PC-9 (cell line): ENCODE measurements around the gene PIEZO2. TPM values are rescaled to one million over a fixed set of nuclear protein-coding genes. Genes with fewer than 3 reads are reported as not detected.

Experiments
- BruUV-seq: library from RNA; stranded (reverse); fragments of 400-500 nt; replicated peaks from 2 replicates; lab custom pipeline; 2021; lab: Mats Ljungman, UMichigan
- CTCF ChIA-PET: fragments of 300-600 bp; sonication (Branson Sonifier 250); formaldehyde crosslinking; loops from one replicate; lab custom pipeline; 2022; ENCODE audit warnings: antibody characterized with exemption; lab: Charles Lee
- POLR2A ChIA-PET: fragments of 300-600 bp; sonication (Branson Sonifier 250); formaldehyde crosslinking; loops from one replicate; lab custom pipeline; 2022; ENCODE audit warnings: antibody characterized with exemption; ENCODE audit not compliant: unreplicated experiment; lab: Charles Lee
- DNase-seq, 2 experiments: peaks; one replicate each; pipeline versions ENCODE4 v3.0.0 to v3.0.0-alpha.2; 2015 to 2022; ENCODE audit warnings: mixed read lengths in 1 of 2
- H2AFZ ChIP-seq: fragments of 200-600 bp; sonication (generic); 2 replicates; pipeline ENCODE4 v1.8.1; 2017; ENCODE audit warnings: antibody characterized with exemption
- H3F3A ChIP-seq: fragments of 200-600 bp; sonication (generic); 2 replicates; pipeline ENCODE4 v1.8.1; 2017; ENCODE audit warnings: antibody characterized with exemption, mild to moderate bottlenecking, low read depth; ENCODE audit not compliant: insufficient read depth
- H3K27ac ChIP-seq: fragments of 200-600 bp; sonication (generic); 2 replicates; pipeline ENCODE4 v1.6.1; 2016; ENCODE audit warnings: mixed run types
- H3K27me3 ChIP-seq: fragments of 200-600 bp; sonication (generic); 2 replicates; pipeline ENCODE4 v1.6.1; 2016; ENCODE audit warnings: low read depth, mixed run types; ENCODE audit not compliant: insufficient read depth
- H3K36me3 ChIP-seq: fragments of 200-600 bp; sonication (generic); 2 replicates; pipeline ENCODE4 v1.6.1; 2016; ENCODE audit warnings: low read depth, mixed run types
- H3K4me1 ChIP-seq: fragments of 200-600 bp; sonication (generic); replicated peaks from 2 replicates; pipeline ENCODE4 v1.6.1; 2016; ENCODE audit warnings: mixed run types; ENCODE audit not compliant: insufficient read depth
- H3K4me2 ChIP-seq: fragments of 200-600 bp; sonication (generic); 2 replicates; pipeline ENCODE4 v1.6.1; 2017; ENCODE audit warnings: mixed run types
- H3K4me3 ChIP-seq: fragments of 200-600 bp; sonication (generic); 2 replicates; pipeline ENCODE4 v1.6.1; 2016; ENCODE audit warnings: mixed run types
- H3K79me2 ChIP-seq: fragments of 200-600 bp; sonication (generic); 2 replicates; pipeline ENCODE4 v1.6.1; 2017; ENCODE audit warnings: low read depth, mixed run types
- H3K9me2 ChIP-seq: fragments of 200-600 bp; sonication (generic); 2 replicates; pipeline ENCODE4 v1.8.1; 2017; ENCODE audit warnings: mild to moderate bottlenecking; ENCODE audit not compliant: insufficient read depth
- H3K9me3 ChIP-seq: fragments of 200-600 bp; sonication (generic); 2 replicates; pipeline ENCODE4 v1.8.1; 2016; ENCODE audit warnings: low read depth; ENCODE audit not compliant: insufficient read depth
- H4K20me1 ChIP-seq: fragments of 200-600 bp; sonication (generic); 2 replicates; pipeline ENCODE4 v1.8.1; 2017; ENCODE audit not compliant: insufficient read depth
- EZH2 ChIP-seq: fragments of 200-600 bp; sonication (generic); IDR thresholded peaks from 2 replicates; pipeline ENCODE4 v1.8.0; 2017; ENCODE audit warnings: antibody characterized with exemption, low read depth
- intact Hi-C: fragments of 100-400 bp; cut with micrococcal nuclease; formaldehyde crosslinking; loops from one replicate; pipeline ENCODE4 v1.10.0; 2022; ENCODE audit not compliant: unreplicated experiment
- total RNA-seq: library from RNA; stranded (reverse); gene quantifications from 2 replicates; pipeline ENCODE4 v1.2.3, GENCODE V29; 2021
- TF ChIP-seq, protein P1 (sequence below): fragments of 200-600 bp; sonication (generic); conservative IDR thresholded peaks from 2 replicates; pipeline ENCODE4 v1.6.1; 2017; ENCODE audit warnings: mixed run types, antibody characterized with exemption, mild to moderate bottlenecking, moderate library complexity

PIEZO2 gene
- total RNA-seq, 1 experiment from 2014 or later, result not detected

DNA sequence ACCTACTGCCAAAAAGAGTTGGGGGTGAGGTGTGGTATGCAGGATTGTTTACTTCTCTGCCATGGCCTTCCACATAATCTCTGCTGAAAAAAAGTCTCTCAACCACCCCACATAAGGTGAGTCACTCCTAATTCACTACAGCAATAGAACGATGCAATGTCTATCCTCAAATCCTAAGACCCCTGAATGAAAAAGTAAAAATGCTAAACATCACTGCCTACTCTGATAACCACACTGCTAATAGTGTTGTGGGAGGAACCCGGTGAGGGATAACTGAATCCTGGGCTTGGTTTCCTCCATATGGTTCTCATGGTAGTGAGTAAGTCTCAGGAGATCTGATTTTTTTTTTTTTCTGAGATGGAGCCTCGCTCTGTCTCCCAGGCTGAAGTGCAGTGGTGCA lies 252.5 kb downstream of the PIEZO2 start:
- CTCF ChIA-PET, result no interaction called here
- Histone ChIP-seq H2AFZ (no peak overlapping the region), H3F3A (no peaks in the 10 kb centered on the region), H3K27me3 (peaks cover 63% of the 10 kb centered on the region), H3K9me2 (no peaks in the 10 kb centered on the region), H3K4me2 (no peak overlapping the region), H3K79me2 (no peaks in the 10 kb centered on the region), H3K4me1 (no peaks in the 10 kb centered on the region), H3K4me3 (no peak overlapping the region), H4K20me1 (no peaks in the 10 kb centered on the region), H3K36me3 (no peaks in the 10 kb centered on the region), H3K9me3 (no peaks in the 10 kb centered on the region), H3K27ac (no peak overlapping the region)
- DNase-seq, result no peak
- no TSS peak for BruUV-seq
- POLR2A ChIA-PET, result no interaction called here
- intact Hi-C loops, result no loop called here
- TF ChIP-seq EZH2, result no peak
- TF ChIP-seq, protein P1, sequence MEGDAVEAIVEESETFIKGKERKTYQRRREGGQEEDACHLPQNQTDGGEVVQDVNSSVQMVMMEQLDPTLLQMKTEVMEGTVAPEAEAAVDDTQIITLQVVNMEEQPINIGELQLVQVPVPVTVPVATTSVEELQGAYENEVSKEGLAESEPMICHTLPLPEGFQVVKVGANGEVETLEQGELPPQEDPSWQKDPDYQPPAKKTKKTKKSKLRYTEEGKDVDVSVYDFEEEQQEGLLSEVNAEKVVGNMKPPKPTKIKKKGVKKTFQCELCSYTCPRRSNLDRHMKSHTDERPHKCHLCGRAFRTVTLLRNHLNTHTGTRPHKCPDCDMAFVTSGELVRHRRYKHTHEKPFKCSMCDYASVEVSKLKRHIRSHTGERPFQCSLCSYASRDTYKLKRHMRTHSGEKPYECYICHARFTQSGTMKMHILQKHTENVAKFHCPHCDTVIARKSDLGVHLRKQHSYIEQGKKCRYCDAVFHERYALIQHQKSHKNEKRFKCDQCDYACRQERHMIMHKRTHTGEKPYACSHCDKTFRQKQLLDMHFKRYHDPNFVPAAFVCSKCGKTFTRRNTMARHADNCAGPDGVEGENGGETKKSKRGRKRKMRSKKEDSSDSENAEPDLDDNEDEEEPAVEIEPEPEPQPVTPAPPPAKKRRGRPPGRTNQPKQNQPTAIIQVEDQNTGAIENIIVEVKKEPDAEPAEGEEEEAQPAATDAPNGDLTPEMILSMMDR, result no peak

DNA sequence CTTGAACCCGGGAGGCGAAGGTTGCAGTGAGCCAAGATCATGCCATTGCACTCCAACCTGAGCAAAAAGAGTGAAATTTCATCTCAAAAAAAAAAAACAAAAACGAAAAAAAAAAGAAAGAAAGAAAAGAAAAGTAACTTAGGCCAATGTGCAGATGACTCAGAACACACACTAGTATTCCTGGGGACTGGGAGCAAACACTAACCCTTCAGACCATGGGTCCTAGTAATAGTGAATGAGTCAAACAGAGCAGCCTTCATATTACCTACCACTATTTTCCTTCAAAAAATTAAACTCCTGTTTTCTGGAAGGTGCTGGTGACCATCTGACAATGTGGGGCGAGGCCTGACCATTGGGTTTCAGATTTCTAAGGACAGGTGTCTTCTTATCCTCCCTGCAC lies 253.4 kb downstream of the PIEZO2 start:
- no peaks in the 10 kb centered on the region for H3K9me2 ChIP-seq
- H3K9me3 ChIP-seq, result no peaks in the 10 kb centered on the region
- POLR2A ChIA-PET, result no interaction called here
- H3K4me2 ChIP-seq, result no peak overlapping the region
- intact Hi-C loops, result no loop called here
- H3K4me3 ChIP-seq, result no peak overlapping the region
- no TSS peak for BruUV-seq
- H4K20me1 ChIP-seq, result no peaks in the 10 kb centered on the region
- H3K27ac ChIP-seq, result no peak overlapping the region
- no peaks in the 10 kb centered on the region for H3K4me1 ChIP-seq
- H3F3A ChIP-seq, result no peaks in the 10 kb centered on the region
- peaks cover 63% of the 10 kb centered on the region for H3K27me3 ChIP-seq
- H3K36me3 ChIP-seq, result no peaks in the 10 kb centered on the region
- no peaks in the 10 kb centered on the region for H3K79me2 ChIP-seq
- H2AFZ ChIP-seq, result no peak overlapping the region
- TF ChIP-seq, protein P1, result no peak
- TF ChIP-seq EZH2, result no peak
- CTCF ChIA-PET, result no interaction called here
- no peak for DNase-seq

DNA sequence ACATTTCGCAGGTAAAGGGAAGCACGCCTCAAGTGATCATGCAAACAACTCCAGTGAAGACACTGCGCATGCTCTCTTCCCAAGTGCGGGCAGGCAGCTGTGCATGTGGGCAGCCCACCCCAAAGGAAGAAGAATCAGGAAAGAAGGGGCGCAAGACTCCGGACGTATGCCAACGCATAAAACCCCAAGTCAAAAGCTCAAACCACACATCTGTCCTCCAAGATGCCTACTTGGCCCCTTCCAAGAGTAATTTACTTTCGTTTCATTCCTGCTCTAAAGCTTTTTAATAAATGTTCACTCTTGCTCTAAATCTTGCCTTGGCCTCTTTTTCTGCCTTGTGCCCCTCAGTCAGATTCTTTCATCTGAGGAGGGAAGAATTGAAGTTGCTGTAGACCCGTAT lies 254.9 kb downstream of the PIEZO2 start:
- Histone ChIP-seq H4K20me1 (no peaks in the 10 kb centered on the region), H3K36me3 (no peaks in the 10 kb centered on the region), H3K9me2 (no peaks in the 10 kb centered on the region), H3K4me3 (no peak overlapping the region), H3K4me2 (no peak overlapping the region), H3K4me1 (no peaks in the 10 kb centered on the region), H3K27ac (no peak overlapping the region), H3K9me3 (no peaks in the 10 kb centered on the region), H3F3A (no peaks in the 10 kb centered on the region), H3K27me3 (peaks cover 60% of the 10 kb centered on the region), H3K79me2 (no peaks in the 10 kb centered on the region), H2AFZ (no peak overlapping the region)
- no peak for TF ChIP-seq EZH2
- TF ChIP-seq, protein P1, result no peak
- intact Hi-C loops, result loop anchor here (1.0 kb wide), 1 partner anchor 30 kb away; no protein-coding TSS in a partner anchor
- no peak for DNase-seq
- CTCF ChIA-PET, result no interaction called here
- no TSS peak for BruUV-seq
- POLR2A ChIA-PET, result no interaction called here
